GM19372 (cell line): ENCODE data around the gene FSTL3.
A peak's percentile ranks its signal among the peaks of the same experiment; 100 is the strongest.
"Not testable (repeated sequence)": the region's sequence is repeated elsewhere in the genome, so short reads cannot be mapped to it uniquely, and the experiment has no call there.

Experiments used
- ATAC-seq: cut with Tn5 transposase; IDR thresholded peaks from one replicate; pipeline ENCODE4 v1.9.1; 2021; ENCODE audit warnings: mild to moderate bottlenecking, low read depth, moderate library complexity; ENCODE audit not compliant: unreplicated experiment

FSTL3 gene

DNA sequence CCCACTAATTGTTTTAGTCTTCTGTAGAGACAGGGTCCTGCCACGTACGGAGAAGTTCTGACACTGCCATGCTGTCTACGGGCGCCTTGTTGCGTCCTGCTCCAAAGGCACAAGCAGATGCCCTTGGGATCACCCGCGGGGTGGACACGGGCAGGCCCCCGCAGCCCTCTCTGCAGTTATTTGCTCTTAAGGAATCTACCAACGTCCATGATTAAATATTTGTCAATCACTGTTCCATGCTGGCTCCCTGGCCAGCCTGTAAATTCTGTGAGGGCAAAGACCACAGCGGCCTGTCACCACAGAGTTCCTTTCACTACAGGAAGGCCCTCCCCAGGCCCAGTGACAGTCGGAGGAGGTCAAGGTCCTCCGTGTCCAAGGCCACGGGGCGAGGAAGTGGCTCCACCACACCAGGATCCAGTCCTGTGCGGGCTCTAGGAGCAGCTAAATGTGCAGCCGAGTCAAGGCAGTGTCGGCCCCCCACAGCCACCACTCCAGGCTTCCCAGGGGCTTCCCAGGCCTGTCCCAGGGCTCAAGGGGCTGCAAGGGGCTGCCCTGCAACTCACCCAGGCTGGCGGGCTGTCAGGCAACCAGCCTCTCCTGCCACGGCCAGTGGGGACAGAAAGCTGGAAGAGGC, 15.3 kb upstream of the FSTL3 start:
- ATAC-seq: no peak

DNA sequence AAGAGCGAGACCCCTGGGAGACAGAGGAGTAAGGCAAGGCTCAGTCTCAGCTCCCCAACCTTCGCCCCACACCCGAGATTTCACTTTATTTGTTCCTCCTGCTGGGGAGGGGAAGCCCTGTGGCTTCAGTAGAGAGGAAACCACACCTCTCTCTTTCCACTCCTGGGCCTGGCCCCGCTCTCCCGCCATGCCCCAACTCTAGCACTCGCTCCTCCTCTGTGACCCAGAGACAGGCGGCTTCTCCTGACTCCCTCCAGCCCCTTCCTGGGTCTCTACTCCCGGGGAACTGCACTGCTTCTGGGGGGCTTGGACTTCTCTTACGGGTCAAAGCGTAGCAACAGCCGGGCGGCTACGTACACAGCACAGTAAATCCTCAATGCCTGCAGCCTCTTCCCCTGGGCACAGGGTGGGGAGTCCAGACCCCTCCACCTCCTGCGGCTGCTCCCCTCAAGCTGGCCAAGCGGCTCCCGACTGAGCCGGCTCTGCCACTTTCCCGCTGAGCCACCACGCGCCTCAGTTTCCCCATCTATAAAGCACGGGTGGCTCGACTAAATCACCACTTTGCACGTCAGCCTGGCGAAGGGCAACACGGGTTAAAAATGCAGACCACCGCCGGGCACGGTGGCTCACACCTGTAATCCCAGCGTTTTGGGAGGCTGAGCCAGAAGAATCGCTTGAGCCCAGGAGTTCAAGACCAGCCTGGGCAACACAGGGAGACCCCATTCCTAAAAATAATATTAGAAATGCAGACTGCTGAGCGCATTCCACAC, 14.6 kb upstream of the FSTL3 start:
- ATAC-seq: no peak

DNA sequence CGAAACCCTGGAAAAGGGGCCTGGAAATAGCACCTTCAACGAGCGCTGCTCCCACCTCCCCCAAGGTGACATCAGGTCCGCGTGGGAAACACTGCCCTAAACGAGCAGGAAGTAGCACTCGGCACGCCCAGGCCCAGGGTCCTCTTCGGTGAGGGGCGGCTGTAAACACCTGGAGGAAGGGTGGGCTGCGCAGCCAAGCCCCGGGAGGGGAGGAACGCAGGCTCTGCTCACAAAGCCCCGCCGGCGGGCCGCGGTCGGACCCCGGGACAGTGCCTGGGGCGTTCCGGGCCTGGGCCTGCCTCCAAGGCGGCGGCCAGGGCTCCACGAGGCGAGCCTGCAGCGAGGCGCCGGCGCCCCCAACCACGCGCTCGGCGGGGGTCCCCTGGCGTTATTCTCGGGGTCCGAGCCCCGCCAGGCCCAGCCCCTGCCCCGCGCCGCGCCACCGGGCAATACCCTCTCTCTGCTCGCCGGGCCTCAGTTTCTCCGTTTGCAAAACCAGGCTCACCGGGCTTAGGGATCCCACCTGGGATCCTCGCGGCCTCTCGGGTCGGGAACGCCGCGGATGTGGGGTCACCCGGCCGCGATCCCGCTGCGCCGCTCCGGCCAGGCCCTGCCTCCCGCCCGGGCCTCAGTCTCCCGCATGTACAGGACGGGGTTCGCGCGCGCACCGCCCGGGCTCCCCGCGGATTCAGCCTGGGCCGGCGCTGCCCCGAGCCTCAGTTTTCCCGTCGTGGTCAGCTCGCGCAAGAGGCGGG, 13.8 kb upstream of the FSTL3 start:
- peak; percentile 8 for ATAC-seq

DNA sequence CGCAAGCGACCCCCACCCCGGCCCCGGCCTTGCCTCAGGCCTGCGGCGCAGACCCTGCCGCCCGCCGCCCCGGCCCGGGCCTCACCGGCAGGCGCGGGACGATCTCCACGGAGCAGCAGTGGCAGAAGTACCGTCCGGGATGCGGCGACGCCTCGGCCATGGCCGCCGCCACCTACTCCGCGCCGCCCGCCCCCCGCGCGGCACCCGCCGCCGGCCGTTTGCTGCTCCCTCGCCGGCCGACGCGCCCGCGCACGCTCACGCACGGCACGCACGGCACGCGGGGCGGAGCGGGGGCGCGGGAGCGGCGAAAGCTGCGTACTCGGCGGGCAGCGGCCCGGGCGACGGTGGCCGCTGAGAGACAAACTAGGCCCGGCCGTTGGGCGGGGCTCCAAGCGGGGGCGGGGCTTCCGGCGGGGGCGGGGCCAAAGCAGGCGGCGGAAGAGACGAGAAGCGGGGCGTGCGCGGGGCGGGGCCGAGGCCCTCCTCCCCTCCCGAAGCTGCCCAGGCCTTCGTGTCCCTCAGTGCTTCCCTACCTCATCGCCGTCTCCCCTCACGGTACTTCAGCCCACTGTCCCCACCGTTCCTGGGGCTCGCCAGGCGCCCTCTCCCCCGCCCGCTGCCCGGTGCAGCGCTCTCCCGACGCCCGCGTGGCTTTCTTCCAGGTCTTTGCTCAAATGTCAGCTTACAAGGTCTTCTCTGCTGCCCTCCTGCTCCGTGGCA, 13.1 kb upstream of the FSTL3 start, which contains the start of gene RNF126:
TSS of gene RNF126 (minus strand) at position 253 of the 720 bp plus-strand sequence. CDS start at position 160, 93 bp downstream.
- peak; percentile 66 for ATAC-seq

DNA sequence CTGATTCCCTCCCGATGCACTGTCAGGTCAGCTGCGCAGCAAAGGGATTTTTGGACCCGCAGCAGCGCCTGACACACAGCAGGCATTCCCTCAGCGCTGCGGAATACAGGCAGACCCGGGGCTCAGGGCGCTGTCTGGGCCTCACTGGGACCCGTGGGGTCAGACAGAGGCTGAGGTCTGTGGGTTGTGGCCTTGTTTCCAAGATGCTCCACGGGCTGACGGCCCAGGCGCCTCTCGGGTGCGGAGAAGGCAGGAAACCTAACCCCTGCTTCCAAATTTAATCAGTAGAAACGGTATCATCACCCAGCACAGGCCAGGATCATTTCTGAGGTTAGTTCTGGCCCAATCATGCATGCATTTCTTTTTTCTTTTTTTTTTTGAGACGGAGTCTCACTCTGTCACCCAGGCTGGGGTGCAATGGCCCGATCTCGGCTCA, 12.5 kb upstream of the FSTL3 start:
- no peak for ATAC-seq

DNA sequence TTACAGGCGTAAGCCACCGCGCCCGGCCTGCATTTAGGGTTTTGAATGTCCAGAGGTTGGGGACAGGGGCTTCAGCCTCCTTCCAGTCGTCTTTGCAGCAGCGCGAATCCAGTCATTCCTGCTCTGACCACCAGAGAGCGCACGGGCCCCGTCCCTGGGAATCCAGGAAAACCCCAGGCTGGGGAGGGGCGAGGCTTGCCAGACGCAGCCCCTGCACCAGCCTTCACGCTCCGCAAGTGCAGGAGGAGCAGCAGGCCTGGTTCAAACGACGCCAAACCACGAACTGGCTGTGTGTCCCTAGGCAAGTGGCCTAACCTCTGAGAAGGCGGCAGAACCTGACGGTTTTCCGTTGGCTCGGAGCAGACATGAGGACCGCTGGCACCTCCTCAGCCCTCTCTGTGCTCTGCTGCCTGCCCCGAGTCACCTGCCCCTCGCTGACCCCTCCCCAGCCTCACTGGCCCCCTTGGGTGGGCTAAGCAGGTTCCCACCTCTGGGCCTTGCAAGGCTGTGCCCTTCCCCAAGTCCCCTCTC, 11.2 kb upstream of the FSTL3 start:
- ATAC-seq: no peak

DNA sequence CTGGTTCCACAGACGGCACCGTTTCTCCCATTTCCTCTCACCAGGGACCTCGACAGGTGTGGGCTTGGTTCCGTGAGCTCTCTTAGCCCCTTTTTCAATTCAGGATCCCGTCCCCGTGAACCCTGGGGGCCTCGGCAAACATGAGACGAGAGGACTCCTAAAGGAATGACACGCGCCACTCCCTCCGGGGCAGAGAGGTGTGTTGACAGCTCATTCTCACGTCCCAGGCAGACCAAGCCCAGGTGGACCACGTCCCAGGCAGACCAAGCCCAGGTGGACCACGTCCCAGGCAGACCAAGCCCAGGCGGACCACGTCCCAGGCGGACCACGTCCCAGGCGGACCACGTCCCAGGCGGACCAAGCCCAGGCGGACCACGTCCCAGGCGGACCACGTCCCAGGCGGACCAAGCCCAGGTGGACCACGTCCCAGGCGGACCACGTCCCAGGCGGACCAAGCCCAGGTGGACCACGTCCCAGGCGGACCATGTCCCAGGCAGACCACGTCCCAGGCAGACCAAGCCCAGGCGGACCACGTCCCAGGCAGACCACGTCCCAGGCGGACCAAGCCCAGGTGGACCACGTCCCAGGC, 9.1 kb upstream of the FSTL3 start:
- not testable (repeated sequence) for ATAC-seq

DNA sequence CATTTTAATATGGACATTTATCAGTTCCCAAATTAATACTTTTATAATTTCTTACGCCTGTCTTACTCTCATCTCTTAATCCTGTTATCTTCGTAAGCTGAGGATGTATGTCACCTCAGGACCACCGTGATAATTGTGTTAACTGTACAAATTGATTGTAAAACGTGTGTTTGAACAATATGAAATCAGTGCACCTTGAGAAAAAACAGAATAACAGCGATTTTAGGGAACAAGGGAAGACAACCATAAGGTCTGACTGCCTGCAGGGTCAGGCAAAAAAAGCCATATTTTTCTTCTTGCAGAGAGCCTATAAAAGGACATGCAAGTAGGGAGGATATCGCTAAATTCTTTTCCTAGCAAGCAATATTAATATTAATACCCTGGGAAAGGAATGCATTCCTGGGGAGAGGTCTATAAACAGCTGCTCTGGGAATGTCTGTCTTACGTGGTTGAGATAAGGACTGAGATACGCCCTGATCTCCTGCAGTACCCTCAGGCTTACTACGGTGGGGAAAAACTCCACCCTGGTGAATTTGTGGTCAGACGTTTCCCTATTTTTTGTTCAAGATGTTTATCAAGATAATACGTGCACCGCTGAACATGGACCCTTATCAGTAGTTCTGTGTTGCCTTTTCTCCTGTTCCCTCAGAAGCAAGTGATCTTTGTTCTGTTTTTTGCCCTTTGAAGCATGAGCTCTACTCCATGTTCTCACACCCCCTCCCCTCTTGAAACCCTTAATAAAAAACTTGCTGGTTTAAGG, 7.3 kb upstream of the FSTL3 start:
- not testable (repeated sequence) for ATAC-seq

DNA sequence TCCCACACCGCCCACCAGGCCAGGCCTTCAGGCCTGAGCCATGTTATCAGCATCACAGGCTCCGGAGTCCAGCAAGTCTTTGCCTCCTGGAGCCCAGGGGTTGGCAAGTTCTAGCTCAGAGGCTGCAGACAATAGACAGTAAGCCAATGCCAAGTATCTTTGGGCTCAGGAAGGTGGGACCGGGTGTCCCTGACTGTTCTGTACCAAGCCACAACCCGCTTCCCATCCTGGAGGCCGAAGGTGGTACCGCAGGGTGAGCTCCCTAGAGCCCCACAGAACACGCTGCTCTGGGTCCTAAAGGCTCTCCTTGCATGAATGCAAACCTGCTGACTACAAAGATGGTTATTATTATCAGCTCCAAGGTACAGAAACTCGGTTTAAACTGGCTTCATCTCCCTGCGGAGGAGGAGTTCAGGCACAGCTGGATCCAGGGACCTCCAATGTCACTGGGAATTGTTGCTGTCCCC, 5.5 kb upstream of the FSTL3 start:
- ATAC-seq: no peak

DNA sequence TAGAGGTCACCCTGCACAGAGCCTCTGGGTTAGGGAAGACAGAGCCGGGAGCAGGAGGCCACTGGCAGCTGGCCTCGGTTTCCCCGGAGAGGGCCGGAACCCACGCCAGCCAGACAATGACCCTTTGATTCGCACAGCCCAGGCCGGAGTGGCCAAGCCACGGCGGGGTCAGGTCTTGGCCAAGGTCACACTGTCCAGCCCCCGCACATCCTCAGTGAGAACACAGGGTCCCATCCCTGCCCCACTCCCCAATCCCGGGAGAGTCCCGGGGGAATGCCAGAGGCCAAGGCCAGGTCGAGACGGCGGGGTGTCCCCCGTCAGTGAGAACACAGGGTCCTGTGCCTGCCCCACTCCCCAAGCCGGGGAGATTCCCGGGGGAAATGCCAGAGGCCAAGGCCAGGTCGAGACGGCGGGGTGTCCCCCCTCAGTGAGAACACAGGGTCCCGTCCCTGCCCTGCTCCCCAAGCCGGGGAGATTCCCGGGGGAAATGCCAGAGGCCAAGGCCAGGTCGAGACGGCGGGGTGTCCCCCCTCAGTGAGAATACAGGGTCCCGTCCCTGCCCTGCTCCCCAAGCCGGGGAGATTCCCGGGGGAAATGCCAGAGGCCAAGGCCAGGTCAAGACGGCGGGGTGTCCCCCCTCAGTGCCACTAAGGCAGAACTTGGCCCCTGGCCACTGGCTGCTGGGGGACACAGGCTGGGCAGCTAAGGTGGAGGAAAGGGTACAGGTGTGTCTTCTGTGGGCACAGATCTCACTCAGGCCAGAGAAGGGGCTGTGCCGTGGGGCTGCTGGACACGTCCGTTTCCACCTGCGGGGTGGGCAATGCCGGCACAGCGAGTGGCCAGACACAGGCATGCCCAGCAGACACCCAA, 1.7 kb upstream of the FSTL3 start:
- ATAC-seq: no peak

DNA sequence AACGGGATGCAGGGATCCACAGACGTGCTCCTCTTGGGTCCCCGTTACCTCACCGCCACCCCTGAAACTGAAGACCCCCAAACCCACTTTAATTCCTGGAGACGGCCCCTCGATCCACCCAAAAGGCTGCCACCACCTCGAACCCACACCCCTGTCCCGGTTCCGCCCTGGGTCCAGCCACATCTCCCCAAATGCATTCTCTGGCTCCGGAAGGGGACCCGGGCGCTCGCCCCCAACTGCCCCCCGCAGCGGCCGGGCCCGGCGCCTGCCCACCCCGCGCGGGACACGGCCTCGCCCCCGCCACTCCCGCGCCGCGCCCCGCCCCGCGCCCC, 219 bp upstream of the FSTL3 start:
- no peak for ATAC-seq

DNA sequence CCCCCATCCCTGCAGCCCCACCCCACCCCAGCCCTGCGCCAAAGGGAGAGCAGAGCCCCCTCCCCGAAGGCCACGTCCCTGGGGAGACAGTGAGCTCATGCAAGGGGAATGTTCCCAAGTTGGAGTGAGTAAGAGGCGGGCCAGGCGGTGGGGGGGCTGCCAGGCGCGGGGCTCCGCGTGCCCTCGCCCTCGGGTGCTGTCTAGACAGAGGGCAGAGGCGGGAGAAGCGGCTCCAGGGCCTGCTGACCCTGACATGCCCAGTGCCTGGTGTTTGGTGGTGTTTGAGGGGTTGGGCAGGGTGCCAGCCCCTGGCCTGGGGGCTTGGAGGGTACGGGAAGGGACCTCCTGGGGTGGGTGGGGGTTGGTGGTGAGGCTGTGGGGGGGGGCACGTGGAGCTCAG, 1.0 kb downstream of the FSTL3 start:
- ATAC-seq: no peak

DNA sequence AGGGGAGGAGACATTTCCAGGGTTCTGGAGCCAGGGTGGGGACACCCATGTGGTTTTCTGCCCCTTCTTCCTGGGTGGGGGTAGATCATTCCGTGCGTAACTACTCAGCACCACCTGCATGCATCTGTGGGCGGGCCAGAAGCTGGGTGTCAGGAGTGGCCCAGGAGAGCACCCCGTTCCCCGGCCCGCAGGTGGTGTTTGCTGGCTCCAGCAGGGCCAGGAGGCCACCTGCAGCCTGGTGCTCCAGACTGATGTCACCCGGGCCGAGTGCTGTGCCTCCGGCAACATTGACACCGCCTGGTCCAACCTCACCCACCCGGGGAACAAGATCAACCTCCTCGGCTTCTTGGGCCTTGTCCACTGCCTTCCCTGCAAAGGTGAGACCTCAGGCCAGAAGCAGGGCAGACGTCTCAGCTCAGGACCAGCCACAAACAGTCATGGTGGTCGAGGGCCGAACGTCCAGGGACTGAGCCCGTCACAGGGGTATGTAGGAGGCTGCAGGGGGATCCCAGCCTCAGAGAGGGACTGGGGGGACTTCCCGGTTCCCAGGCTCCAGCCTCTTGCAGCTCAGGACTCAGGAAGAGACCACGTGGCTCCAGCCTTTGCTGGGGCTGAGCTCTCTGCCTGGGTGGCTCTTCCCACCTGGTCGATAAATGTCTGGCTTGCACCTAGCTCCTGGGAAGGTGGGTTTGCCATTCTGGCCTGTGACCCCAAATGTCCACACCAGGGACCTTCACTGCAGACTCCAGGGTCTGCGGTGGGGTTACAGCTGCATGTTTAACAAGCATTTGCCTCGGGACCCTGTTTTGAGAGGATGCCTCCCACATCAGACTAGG, 1.6 kb downstream of the FSTL3 start:
- ATAC-seq: no peak

DNA sequence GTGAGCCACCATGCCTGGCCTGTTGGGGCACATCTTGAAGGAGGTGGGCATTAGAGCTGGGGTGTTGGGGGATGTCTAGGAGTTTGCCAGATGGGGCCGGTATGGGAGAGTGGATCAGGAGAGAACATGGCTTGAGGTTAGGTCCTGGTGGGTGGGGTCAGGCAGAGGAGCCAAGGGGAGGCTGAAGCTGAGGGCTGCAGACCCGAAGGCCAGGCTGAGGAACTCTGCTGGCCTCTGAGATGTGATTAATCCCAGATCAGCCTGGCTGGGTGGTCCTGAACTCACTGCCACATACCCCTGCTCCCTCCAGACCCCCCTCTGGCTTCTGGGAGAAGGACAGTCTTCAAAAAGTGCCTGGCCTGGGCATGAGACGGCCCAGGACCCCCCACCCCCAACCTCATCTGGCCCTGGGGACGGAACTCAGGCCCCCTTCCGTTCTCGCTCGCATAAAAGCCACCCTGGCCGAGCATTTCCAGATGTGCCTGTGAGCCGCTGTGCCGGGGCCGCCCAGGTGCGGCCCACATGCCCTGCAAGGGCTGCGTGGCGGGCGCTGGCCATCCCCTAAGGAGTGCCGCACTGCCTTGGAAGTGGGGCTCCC, 2.7 kb downstream of the FSTL3 start:
- ATAC-seq: no peak

DNA sequence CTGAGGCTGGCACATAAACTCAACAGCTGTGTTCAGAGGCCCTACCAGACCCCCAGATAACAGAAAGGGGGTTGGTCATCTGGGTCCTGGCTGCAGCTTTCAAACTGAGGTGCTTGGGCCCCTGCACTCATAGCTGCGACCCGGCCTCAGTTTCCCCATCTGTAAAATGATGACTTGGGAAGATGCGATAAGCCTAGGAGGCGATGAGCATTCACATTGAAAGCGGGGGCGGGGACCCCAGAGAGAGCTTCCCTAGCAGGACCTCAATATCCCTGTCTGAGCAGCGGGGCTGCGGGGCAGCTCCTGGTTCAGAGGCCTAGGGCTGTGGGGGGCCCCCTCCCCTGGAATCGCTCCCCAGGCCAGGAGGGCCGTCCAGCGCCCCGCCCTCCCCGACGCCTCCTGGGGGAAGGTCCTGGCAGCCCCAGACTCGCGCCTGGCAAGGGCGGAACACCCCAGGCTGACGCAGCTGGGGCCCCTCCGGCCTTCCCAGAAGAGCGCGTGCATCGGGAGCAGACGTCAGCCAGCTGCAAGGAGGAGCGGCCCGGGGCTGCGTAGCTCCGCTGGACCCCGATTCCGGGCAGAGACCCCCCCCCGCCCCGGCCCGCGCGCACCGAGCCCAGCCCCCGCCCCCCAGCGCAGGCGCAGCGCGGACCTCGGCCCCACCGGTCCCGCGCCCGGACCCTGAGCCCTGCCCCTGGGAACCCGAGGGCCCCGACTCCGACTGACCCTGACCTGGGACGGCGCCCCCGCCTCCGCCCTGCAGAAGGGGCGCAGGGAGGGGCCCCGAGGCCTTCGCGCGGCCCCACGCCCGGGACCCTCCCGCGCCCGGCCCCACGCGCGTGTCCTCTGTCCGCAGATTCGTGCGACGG, 3.5 kb downstream of the FSTL3 start:
- peak; percentile 8 for ATAC-seq
